Skeletal muscle satellite cell (primary cell): ENCODE data around the gene SPACA6.

Source experiments
- H3K27me3 ChIP-seq: 2 replicates; pipeline ENCODE4 v1.7.0; 2013; ENCODE audit warnings: low read length; ENCODE audit not compliant: control insufficient read depth, insufficient read depth
- H3K36me3 ChIP-seq: 2 replicates; pipeline ENCODE4 v1.7.0; 2013; ENCODE audit warnings: mild to moderate bottlenecking, control low read depth, low read length; ENCODE audit not compliant: insufficient read depth
- H3K4me1 ChIP-seq: 2 replicates; pipeline ENCODE4 v1.7.0; 2013; ENCODE audit warnings: low read length; ENCODE audit not compliant: control insufficient read depth, insufficient read depth
- H3K4me2 ChIP-seq: 2 replicates; pipeline ENCODE4 v1.7.0; 2013; ENCODE audit warnings: mild to moderate bottlenecking, low read length
- H3K4me3 ChIP-seq: 2 replicates; pipeline ENCODE4 v1.7.0; 2013; ENCODE audit warnings: low read length
- H3K9ac ChIP-seq: 2 replicates; pipeline ENCODE4 v1.7.0; 2013; ENCODE audit warnings: mild to moderate bottlenecking, low read depth, low read length, moderate library complexity
- H3K9me3 ChIP-seq: replicated peaks from 2 replicates; pipeline ENCODE4 v1.7.0; 2013; ENCODE audit warnings: mild to moderate bottlenecking, control low read depth, low read length

SPACA6 gene

GRCh38 chr19:51699170-51699569 is 6.0 kb downstream of the SPACA6 start:
- peaks cover 3% of the 10 kb centered on the region for H3K4me1 ChIP-seq
- H3K4me2 ChIP-seq = no peak overlapping the region
- peaks cover 88% of the 10 kb centered on the region for H3K36me3 ChIP-seq
- H3K27me3 ChIP-seq = no peaks in the 10 kb centered on the region
- H3K9ac ChIP-seq = no peak overlapping the region
- H3K9me3 ChIP-seq = no peaks in the 10 kb centered on the region
- no peak overlapping the region for H3K4me3 ChIP-seq

GRCh38 chr19:51701468-51702100 is 8.5 kb downstream of the SPACA6 start:
- peaks cover 79% of the 10 kb centered on the region for H3K36me3 ChIP-seq
- no peak overlapping the region for H3K4me3 ChIP-seq
- peaks cover 6% of the 10 kb centered on the region for H3K4me1 ChIP-seq
- no peaks in the 10 kb centered on the region for H3K9me3 ChIP-seq
- no peak overlapping the region for H3K9ac ChIP-seq
- H3K27me3 ChIP-seq = no peaks in the 10 kb centered on the region
- H3K4me2 ChIP-seq = no peak overlapping the region

GRCh38 chr19:51702103-51702824 is 9.1 kb downstream of the SPACA6 start:
- H3K4me3 ChIP-seq = no peak overlapping the region
- H3K36me3 ChIP-seq = peaks cover 77% of the 10 kb centered on the region
- no peaks in the 10 kb centered on the region for H3K9me3 ChIP-seq
- H3K4me2 ChIP-seq = no peak overlapping the region
- no peaks in the 10 kb centered on the region for H3K27me3 ChIP-seq
- H3K9ac ChIP-seq = no peak overlapping the region
- peaks cover 6% of the 10 kb centered on the region for H3K4me1 ChIP-seq

- H3K27me3 ChIP-seq = no peaks in the 10 kb centered on the region
- peaks cover 77% of the 10 kb centered on the region for H3K36me3 ChIP-seq
- peaks cover 6% of the 10 kb centered on the region for H3K4me1 ChIP-seq
- H3K9ac ChIP-seq = no peak overlapping the region
- H3K4me3 ChIP-seq = no peak overlapping the region
- no peaks in the 10 kb centered on the region for H3K9me3 ChIP-seq
- no peak overlapping the region for H3K4me2 ChIP-seq
Measured at GRCh38 chr19:51702825-51703574, 9.9 kb downstream of the SPACA6 start.

- Histone ChIP-seq H3K4me2 (peak overlapping the region; percentile 100), H3K4me1 (peaks cover 6% of the 10 kb centered on the region), H3K9me3 (no peaks in the 10 kb centered on the region), H3K9ac (peak overlapping the region; percentile 97), H3K36me3 (peaks cover 70% of the 10 kb centered on the region), H3K4me3 (peak overlapping the region; percentile 89), H3K27me3 (no peaks in the 10 kb centered on the region)
Measured at GRCh38 chr19:51703575-51704515, 10.7 kb downstream of the SPACA6 start.

GRCh38 chr19:51704626-51705025 is 11.5 kb downstream of the SPACA6 start:
- Histone ChIP-seq H3K36me3 (peaks cover 63% of the 10 kb centered on the region), H3K4me1 (peaks cover 6% of the 10 kb centered on the region), H3K4me3 (peak overlapping the region; percentile 89), H3K9ac (peak overlapping the region; percentile 97), H3K9me3 (no peaks in the 10 kb centered on the region), H3K4me2 (peak overlapping the region; percentile 100), H3K27me3 (no peaks in the 10 kb centered on the region)

- Histone ChIP-seq H3K4me1 (peaks cover 6% of the 10 kb centered on the region), H3K9me3 (no peaks in the 10 kb centered on the region), H3K4me2 (no peak overlapping the region), H3K4me3 (no peak overlapping the region), H3K9ac (no peak overlapping the region), H3K36me3 (peaks cover 50% of the 10 kb centered on the region), H3K27me3 (no peaks in the 10 kb centered on the region)
Measured at GRCh38 chr19:51706296-51706695, 13.2 kb downstream of the SPACA6 start.

- Histone ChIP-seq H3K36me3 (peaks cover 44% of the 10 kb centered on the region), H3K4me2 (no peak overlapping the region), H3K4me3 (no peak overlapping the region), H3K27me3 (no peaks in the 10 kb centered on the region), H3K4me1 (peaks cover 6% of the 10 kb centered on the region), H3K9me3 (no peaks in the 10 kb centered on the region), H3K9ac (no peak overlapping the region)
Measured at GRCh38 chr19:51706885-51707284, 13.8 kb downstream of the SPACA6 start.

GRCh38 chr19:51708811-51709210 is 15.7 kb downstream of the SPACA6 start:
- Histone ChIP-seq H3K4me2 (no peak overlapping the region), H3K9me3 (no peaks in the 10 kb centered on the region), H3K4me3 (no peak overlapping the region), H3K4me1 (peaks cover 3% of the 10 kb centered on the region), H3K27me3 (no peaks in the 10 kb centered on the region), H3K9ac (no peak overlapping the region), H3K36me3 (peaks cover 30% of the 10 kb centered on the region)

- no peak overlapping the region for H3K4me2 ChIP-seq
- H3K4me1 ChIP-seq = no peaks in the 10 kb centered on the region
- H3K27me3 ChIP-seq = no peaks in the 10 kb centered on the region
- H3K4me3 ChIP-seq = no peak overlapping the region
- no peaks in the 10 kb centered on the region for H3K9me3 ChIP-seq
- no peak overlapping the region for H3K9ac ChIP-seq
- peaks cover 30% of the 10 kb centered on the region for H3K36me3 ChIP-seq
Measured at GRCh38 chr19:51709575-51709974, 16.4 kb downstream of the SPACA6 start.

GRCh38 chr19:51710163-51710562 is 17.0 kb downstream of the SPACA6 start:
- Histone ChIP-seq H3K9me3 (no peaks in the 10 kb centered on the region), H3K4me3 (no peak overlapping the region), H3K4me2 (no peak overlapping the region), H3K36me3 (peaks cover 25% of the 10 kb centered on the region), H3K9ac (no peak overlapping the region), H3K4me1 (no peaks in the 10 kb centered on the region), H3K27me3 (no peaks in the 10 kb centered on the region)
